Measurements from ENCODE around the gene COL9A1. TPM values are rescaled to one million over a fixed set of nuclear protein-coding genes. Genes with fewer than 3 reads are reported as not detected.

COL9A1 gene
- total and polyA plus RNA-seq, 9 of the 15 experiments (the other 6 are each of a cell fraction or from before 2014, with no cell fraction given) = 0.01 to 0.13 (median 0.06) TPM; not detected in 1

GRCh38 chr6:70292193-70292592 is 10.7 kb downstream of the COL9A1 start (continued):
- TF ChIP-seq REST (IDR thresholded peaks at IDR 0.05; ENCODE audit: borderline replicate concordance) (no peak), REST (CRISPR knock-in tag; IDR thresholded peaks at IDR 0.05; ENCODE audit: low read depth) (no peak), SREBF2 (CRISPR knock-in tag; IDR thresholded peaks at IDR 0.05) (no peak), ZHX1 (conservative IDR thresholded peaks at IDR 0.05; ENCODE audit: low read length) (no peak), FIP1L1 (IDR thresholded peaks at IDR 0.05; ENCODE audit: low read depth, low read length, poor library complexity, severe bottlenecking) (no peak), NR3C1 (CRISPR knock-in tag; IDR thresholded peaks at IDR 0.05) (no peak), CEBPG (CRISPR knock-in tag; IDR thresholded peaks at IDR 0.05) (no peak), CEBPG (tag; conservative IDR thresholded peaks at IDR 0.05 in 1 of 2, IDR thresholded peaks at IDR 0.05 in 1 of 2) (no peak)
- TF ChIP-seq, protein P1, sequence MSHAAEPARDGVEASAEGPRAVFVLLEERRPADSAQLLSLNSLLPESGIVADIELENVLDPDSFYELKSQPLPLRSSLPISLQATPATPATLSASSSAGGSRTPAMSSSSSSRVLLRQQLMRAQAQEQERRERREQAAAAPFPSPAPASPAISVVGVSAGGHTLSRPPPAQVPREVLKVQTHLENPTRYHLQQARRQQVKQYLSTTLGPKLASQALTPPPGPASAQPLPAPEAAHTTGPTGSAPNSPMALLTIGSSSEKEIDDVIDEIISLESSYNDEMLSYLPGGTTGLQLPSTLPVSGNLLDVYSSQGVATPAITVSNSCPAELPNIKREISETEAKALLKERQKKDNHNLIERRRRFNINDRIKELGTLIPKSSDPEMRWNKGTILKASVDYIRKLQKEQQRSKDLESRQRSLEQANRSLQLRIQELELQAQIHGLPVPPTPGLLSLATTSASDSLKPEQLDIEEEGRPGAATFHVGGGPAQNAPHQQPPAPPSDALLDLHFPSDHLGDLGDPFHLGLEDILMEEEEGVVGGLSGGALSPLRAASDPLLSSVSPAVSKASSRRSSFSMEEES (CRISPR knock-in tag; IDR thresholded peaks at IDR 0.05) = no peak

Data from K562 (cell line).